Raji (cell line): Measurements from ENCODE around the gene CPT1C.

ENCODE experiments used
- POLR2A ChIP-seq: IDR thresholded peaks from 2 replicates; pipeline ENCODE4 v1.6.1; 2011; ENCODE audit warnings: low read depth, low read length, control low read depth; ENCODE audit not compliant: insufficient read depth

Gene CPT1C

GRCh38 chr19:49656456-49657109, 34.3 kb upstream of the CPT1C start:
- TF ChIP-seq POLR2A, result no peak

GRCh38 chr19:49657493-49658138, 33.3 kb upstream of the CPT1C start:
- no peak for TF ChIP-seq POLR2A

DNA sequence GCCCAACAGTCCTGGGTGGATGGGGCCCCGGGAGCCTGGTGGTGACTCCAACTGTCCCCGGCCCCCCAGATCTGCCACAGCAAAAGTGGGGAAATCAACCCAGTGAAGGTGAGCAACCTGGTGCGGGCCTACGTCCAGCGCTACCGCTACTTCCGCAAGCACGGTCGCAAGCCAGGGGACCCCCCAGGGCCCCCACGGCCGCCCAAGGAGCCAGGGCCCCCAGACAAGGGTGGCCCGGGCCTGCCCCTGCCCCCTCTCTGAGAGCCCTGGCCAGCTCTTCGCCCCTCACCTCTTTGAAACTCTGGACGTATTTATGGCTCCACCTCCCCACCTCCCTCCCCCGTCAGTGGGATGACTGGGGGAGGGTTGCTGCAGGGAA, 32.8 kb upstream of the CPT1C start:
- TF ChIP-seq POLR2A, result no peak

- no peak for TF ChIP-seq POLR2A
These were observed 32.1 kb upstream of the CPT1C start for GRCh38 chr19:49658566-49659442.

DNA sequence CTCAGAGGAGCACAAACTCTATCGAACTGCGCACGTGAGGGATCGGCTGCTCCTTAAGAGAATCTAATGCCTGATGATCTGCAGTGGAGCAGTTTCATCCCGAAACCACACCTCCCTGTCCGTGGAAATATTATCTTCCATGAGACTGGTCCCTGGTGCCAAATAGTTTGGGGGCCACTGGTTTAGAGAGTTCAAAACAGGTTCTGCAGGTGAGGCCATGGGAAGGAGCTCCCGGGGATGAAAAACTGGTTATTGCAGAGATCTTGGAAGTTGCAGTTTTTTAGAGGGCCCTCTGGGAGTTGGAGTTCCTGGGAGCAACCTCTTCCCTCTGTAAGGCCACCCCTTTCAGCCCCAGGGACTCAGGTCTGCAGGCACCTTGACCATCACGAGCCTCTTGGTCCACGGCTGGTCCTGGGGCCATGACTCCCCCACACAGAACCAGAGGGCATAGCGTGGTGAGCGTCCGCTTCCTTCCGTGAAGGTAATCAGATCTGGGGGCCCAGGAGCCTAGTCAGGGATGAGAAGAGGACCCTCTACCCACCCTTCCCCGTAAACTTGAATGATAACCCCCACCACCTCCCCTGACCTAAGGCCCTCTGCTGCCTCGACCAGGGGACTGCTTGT, 30.5 kb upstream of the CPT1C start:
- TF ChIP-seq POLR2A, result no peak

DNA sequence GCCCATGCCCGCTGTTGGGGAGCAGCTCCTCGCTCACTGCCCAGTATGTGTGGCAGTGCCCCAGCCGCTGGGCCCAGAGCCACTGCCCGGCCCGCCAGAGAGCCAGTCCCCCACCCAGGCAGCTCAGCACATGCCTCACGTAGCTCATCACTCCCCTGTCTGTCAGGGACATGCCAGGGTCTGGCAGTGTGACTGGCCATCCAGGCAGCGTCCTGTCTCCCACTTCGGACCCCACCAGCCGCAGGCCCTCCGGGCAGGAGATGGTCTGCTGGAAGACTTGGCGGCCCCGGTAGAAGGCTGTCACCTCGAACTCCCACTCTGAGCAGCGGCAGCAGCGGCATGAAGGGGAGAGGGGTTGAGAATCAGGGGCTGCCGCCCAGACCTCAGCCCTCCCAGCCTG, 28.9 kb upstream of the CPT1C start:
- TF ChIP-seq POLR2A, result no peak

DNA sequence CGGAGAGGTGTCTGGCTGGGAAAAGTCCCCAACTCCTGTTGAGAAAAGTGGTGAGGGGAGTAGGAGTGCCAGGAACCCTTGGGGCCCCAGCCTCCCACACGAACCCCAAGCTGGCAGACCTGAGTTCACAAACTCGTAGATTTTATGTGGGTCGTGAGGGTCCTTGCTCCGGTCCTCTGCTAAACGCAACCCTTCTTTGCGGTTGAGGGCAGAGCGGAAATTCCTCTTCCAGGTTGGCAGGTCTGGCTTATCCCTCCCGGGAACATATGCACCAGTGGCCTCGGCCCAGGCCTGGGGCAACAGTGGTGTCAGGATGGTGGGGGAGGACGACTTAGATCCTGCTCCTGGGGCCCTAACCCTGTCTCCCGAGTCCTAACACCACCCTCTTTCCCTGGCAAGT, 27.7 kb upstream of the CPT1C start:
- no peak for TF ChIP-seq POLR2A

- peak; percentile 84 for TF ChIP-seq POLR2A
These were observed 26.5 kb upstream of the CPT1C start for GRCh38 chr19:49664171-49665035.

- TF ChIP-seq POLR2A, result no peak; the same call in 1 of the 2 replicates
These were observed 25.9 kb upstream of the CPT1C start for GRCh38 chr19:49665036-49665350.

DNA sequence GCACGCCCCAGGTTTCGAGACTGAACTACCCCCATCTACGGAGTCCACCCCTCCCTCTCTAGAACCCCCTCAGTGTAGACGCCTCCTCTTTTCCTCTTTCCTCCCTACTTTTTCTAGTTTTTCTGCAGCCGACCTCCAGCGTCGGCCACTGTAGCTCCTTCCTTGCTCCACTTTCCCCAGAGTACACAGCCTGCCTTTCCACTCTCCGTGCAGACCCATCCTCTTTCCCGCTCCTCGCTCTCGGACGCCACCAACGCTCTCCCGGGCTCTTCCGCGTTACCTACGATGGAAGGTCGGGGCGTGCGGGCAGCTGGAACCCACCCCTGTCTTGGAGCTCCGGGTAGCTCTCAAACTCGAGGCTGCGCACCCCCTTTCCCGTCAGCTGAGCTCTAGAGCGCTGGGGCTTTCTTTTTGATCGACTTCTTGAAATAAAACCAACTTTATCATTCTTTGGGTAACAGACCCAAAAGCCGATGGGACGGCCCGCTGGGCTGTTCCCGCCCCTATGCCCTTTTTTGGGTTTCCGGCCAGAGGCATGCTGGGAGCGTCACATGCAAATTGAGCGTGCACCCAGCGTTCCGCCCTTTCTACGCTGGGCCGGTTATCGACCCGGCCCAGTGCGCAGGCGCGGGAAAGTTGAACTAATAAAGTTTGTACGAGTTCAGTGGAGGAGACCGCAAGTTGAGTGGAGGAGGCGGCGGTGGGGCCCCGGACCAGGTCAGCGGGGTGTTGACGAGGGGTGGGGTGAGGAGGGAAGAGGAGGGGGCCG, 25.4 kb upstream of the CPT1C start, which contains the start of the genes BCL2L12 and IRF3:
TSS of gene BCL2L12 (plus strand) at position 583 of the 769 bp plus-strand sequence. CDS start 760 bp downstream, outside the sequence.
TSS of gene IRF3 (minus strand) at position 507 of the 769 bp plus-strand sequence. CDS start 1,019 bp downstream, outside the sequence.
- TF ChIP-seq POLR2A, result peak; percentile 66

- no peak for TF ChIP-seq POLR2A
These were observed 24.8 kb upstream of the CPT1C start for GRCh38 chr19:49666120-49666444.

DNA sequence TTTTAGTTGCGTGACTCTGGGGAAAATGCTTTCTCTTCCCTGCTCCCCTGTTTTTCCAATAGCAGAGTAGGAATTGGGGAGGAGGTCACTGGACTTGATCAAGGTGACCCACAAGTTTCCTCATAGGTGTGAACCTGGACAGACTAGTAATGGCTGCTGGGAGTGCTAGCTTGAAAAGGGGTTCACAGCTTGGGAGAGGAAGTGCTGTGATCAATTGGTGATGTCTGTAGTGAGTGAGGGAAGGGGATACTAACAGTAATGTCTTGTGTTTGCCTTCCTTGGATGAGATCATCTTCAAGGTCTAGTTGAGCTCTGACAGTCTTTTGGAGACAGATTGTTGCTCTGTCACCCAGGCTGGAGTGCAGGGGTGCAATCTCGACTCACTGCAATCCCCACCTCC, 23.4 kb upstream of the CPT1C start:
- no peak for TF ChIP-seq POLR2A

- TF ChIP-seq POLR2A, result no peak
These were observed 21.4 kb upstream of the CPT1C start for GRCh38 chr19:49669516-49669915.
